Neural cell (in vitro differentiated cells): ENCODE data around the gene KRI1. TPM values are rescaled to one million over a fixed set of nuclear protein-coding genes. Genes with fewer than 3 reads are reported as not detected.
"Not testable (repeated sequence)": the region's sequence is repeated elsewhere in the genome, so short reads cannot be mapped to it uniquely, and the experiment has no call there.

Experiments
- H2AFZ ChIP-seq: fragments of 200-600, 300-800 bp; sonication (generic), shearing (Covaris generic); 2 replicates; pipeline ENCODE4 v1.6.0; 2014; ENCODE audit warnings: low read depth, mild to moderate bottlenecking, antibody characterized with exemption, low read length, moderate library complexity
- H3F3A ChIP-seq: fragments of 200-600 bp; shearing (Covaris generic); 2 replicates; pipeline ENCODE4 v1.6.1; 2016; ENCODE audit warnings: mild to moderate bottlenecking, moderate library complexity, mixed read lengths, antibody characterized with exemption, low read length; ENCODE audit not compliant: insufficient read depth, poor library complexity, severe bottlenecking
- H3K27ac ChIP-seq: fragments of 200-600, 300-800 bp; sonication (generic), shearing (Covaris generic); 2 replicates; pipeline ENCODE4 v1.5.1; 2014; ENCODE audit warnings: mild to moderate bottlenecking, low read length, moderate library complexity
- H3K27me3 ChIP-seq: fragments of 300-800, 200-600 bp; sonication (generic), shearing (Covaris generic); 2 replicates; pipeline ENCODE4 v1.6.0; 2014; ENCODE audit warnings: mild to moderate bottlenecking, low read depth, low read length, moderate library complexity; ENCODE audit not compliant: insufficient read depth
- H3K36me3 ChIP-seq: fragments of 300-800, 200-600 bp; sonication (generic), shearing (Covaris generic); 2 replicates; pipeline ENCODE4 v1.5.1; 2014; ENCODE audit warnings: mild to moderate bottlenecking, antibody characterized with exemption, low read length, moderate library complexity; ENCODE audit not compliant: insufficient read depth
- H3K4me2 ChIP-seq: fragments of 300-800, 200-600 bp; sonication (generic), shearing (Covaris generic); 2 replicates; pipeline ENCODE4 v1.6.0; 2014; ENCODE audit warnings: mild to moderate bottlenecking, low read length
- H3K4me3 ChIP-seq: fragments of 300-800, 200-600 bp; sonication (generic), shearing (Covaris generic); 2 replicates; pipeline ENCODE4 v1.5.1; 2014; ENCODE audit warnings: mild to moderate bottlenecking, low read length, moderate library complexity
- H3K79me2 ChIP-seq: fragments of 200-600 bp; shearing (Covaris generic); replicated peaks from 2 replicates; pipeline ENCODE4 v1.6.0; 2014; ENCODE audit warnings: mild to moderate bottlenecking, low read length, moderate library complexity; ENCODE audit not compliant: insufficient read depth
- H3K9ac ChIP-seq: fragments of 300-800, 200-600 bp; sonication (generic), shearing (Covaris generic); 2 replicates; pipeline ENCODE4 v1.6.1; 2016; ENCODE audit warnings: mild to moderate bottlenecking, low read length, mixed read lengths
- H3K9me2 ChIP-seq: fragments of 200-600 bp; shearing (Covaris generic); 2 replicates; pipeline ENCODE4 v1.6.1; 2016; ENCODE audit warnings: mild to moderate bottlenecking, low read length, mixed read lengths; ENCODE audit not compliant: insufficient read depth
- H3K9me3 ChIP-seq: fragments of 200-600, 300-800 bp; sonication (generic), shearing (Covaris generic); 2 replicates; pipeline ENCODE4 v1.6.1; 2016; ENCODE audit warnings: mild to moderate bottlenecking, mixed run types, low read length, moderate library complexity, mixed read lengths
- H4K20me1 ChIP-seq: fragments of 200-600 bp; shearing (Covaris generic); 2 replicates; pipeline ENCODE4 v1.6.1; 2016; ENCODE audit warnings: mild to moderate bottlenecking, mixed run types; ENCODE audit not compliant: insufficient read depth
- CTCF ChIP-seq: fragments of 450-650 bp; IDR thresholded peaks from 2 replicates; pipeline ENCODE4 v1.5.1; 2014; ENCODE audit warnings: antibody characterized with exemption, mild to moderate bottlenecking, moderate library complexity; ENCODE audit not compliant: poor library complexity, severe bottlenecking
- EP300 ChIP-seq: fragments of 450-650 bp; conservative IDR thresholded peaks from 2 replicates; pipeline ENCODE4 v1.6.1; 2014; ENCODE audit warnings: antibody characterized with exemption, mild to moderate bottlenecking, moderate library complexity; ENCODE audit not compliant: poor library complexity, severe bottlenecking
- EZH2 ChIP-seq: fragments of 200-600, 300-800 bp; shearing (Covaris generic), sonication (generic); IDR thresholded peaks from 2 replicates; pipeline ENCODE4 v1.6.1; 2014; ENCODE audit warnings: antibody characterized with exemption, low read length, borderline replicate concordance, mild to moderate bottlenecking; ENCODE audit not compliant: insufficient read depth, poor library complexity, severe bottlenecking
- MXI1 ChIP-seq: fragments of 450-650 bp; conservative IDR thresholded peaks from 2 replicates; pipeline ENCODE4 v1.6.1; 2014; ENCODE audit warnings: antibody characterized with exemption, mild to moderate bottlenecking; ENCODE audit not compliant: poor library complexity, severe bottlenecking
- POLR2AphosphoS5 ChIP-seq: IDR thresholded peaks from 2 replicates; pipeline ENCODE4 v1.6.1; 2012
- RAD21 ChIP-seq: fragments of 450-650 bp; conservative IDR thresholded peaks from 2 replicates; pipeline ENCODE4 v1.6.1; 2014; ENCODE audit warnings: antibody characterized with exemption, mild to moderate bottlenecking, moderate library complexity
- SMC3 ChIP-seq: fragments of 450-650 bp; conservative IDR thresholded peaks from 2 replicates; pipeline ENCODE4 v1.6.1; 2014; ENCODE audit warnings: antibody characterized with exemption, mild to moderate bottlenecking, moderate library complexity; ENCODE audit not compliant: poor library complexity
- TAF1 ChIP-seq: IDR thresholded peaks from 2 replicates; pipeline ENCODE4 v1.6.1; 2012; ENCODE audit warnings: low read depth
- polyA plus RNA-seq: library from polyadenylated mRNA; depleted of rRNA; stranded (reverse); fragments of >200 nt; gene quantifications from 2 replicates; pipeline ENCODE4 v1.2.3, GENCODE V29; 2014
- TF ChIP-seq, protein P1 (sequence below): IDR thresholded peaks from 2 replicates; pipeline ENCODE4 v1.6.1; 2012; ENCODE audit warnings: borderline replicate concordance

KRI1 gene
- polyA plus RNA-seq, 1 donor from 2014 or later = 6.5 TPM

DNA sequence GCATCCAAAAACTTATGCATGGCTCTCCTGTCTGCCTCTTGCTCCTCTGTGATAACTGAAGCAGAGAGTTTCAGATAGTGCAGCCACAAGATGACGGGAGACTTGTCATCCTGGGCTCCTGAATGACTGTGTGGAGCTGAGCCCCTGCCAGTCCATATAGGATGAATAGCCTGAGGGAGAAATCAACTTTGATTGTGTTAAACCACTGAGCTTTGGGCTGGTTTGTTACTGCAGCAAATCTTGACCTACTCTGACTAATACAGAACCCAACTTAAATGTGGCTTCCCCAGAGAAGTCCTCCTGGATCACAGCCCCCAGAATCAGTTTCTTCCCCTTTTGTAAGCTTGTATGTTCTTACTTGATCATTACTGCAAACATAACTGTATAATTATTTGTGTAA is 33.4 kb downstream of the KRI1 start:
- Histone ChIP-seq H3F3A (no peaks in the 10 kb centered on the region), H3K4me3 (no peak overlapping the region), H3K9ac (no peak overlapping the region), H2AFZ (no peak overlapping the region), H3K79me2 (no peaks in the 10 kb centered on the region), H3K27ac (no peak overlapping the region), H3K9me3 (no peaks in the 10 kb centered on the region), H3K36me3 (no peaks in the 10 kb centered on the region), H4K20me1 (no peaks in the 10 kb centered on the region), H3K9me2 (no peaks in the 10 kb centered on the region), H3K27me3 (no peaks in the 10 kb centered on the region), H3K4me2 (no peak overlapping the region)
- TF ChIP-seq, protein P1, sequence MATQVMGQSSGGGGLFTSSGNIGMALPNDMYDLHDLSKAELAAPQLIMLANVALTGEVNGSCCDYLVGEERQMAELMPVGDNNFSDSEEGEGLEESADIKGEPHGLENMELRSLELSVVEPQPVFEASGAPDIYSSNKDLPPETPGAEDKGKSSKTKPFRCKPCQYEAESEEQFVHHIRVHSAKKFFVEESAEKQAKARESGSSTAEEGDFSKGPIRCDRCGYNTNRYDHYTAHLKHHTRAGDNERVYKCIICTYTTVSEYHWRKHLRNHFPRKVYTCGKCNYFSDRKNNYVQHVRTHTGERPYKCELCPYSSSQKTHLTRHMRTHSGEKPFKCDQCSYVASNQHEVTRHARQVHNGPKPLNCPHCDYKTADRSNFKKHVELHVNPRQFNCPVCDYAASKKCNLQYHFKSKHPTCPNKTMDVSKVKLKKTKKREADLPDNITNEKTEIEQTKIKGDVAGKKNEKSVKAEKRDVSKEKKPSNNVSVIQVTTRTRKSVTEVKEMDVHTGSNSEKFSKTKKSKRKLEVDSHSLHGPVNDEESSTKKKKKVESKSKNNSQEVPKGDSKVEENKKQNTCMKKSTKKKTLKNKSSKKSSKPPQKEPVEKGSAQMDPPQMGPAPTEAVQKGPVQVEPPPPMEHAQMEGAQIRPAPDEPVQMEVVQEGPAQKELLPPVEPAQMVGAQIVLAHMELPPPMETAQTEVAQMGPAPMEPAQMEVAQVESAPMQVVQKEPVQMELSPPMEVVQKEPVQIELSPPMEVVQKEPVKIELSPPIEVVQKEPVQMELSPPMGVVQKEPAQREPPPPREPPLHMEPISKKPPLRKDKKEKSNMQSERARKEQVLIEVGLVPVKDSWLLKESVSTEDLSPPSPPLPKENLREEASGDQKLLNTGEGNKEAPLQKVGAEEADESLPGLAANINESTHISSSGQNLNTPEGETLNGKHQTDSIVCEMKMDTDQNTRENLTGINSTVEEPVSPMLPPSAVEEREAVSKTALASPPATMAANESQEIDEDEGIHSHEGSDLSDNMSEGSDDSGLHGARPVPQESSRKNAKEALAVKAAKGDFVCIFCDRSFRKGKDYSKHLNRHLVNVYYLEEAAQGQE = no peak
- TF ChIP-seq MXI1 (no peak), EP300 (no peak), POLR2AphosphoS5 (no peak), EZH2 (no peak), RAD21 (no peak), SMC3 (no peak), CTCF (no peak), TAF1 (no peak)

- H3K4me3 ChIP-seq, H3K27ac ChIP-seq, H2AFZ ChIP-seq: not testable (repeated sequence)
These were observed 38.9 kb downstream of the KRI1 start for GRCh38 chr19:10526887-10527286.

GRCh38 chr19:10525636-10526035 is 40.2 kb downstream of the KRI1 start:
- Histone ChIP-seq H3K27ac (no peak overlapping the region), H3K4me3 (no peak overlapping the region), H3F3A (no peaks in the 10 kb centered on the region), H3K9me2 (no peaks in the 10 kb centered on the region), H3K9ac (no peak overlapping the region), H3K36me3 (no peaks in the 10 kb centered on the region), H2AFZ (no peak overlapping the region), H3K4me2 (no peak overlapping the region), H3K27me3 (no peaks in the 10 kb centered on the region), H3K9me3 (no peaks in the 10 kb centered on the region), H4K20me1 (no peaks in the 10 kb centered on the region), H3K79me2 (no peaks in the 10 kb centered on the region)
- no peak for TF ChIP-seq EP300
- TF ChIP-seq CTCF = no peak
- TF ChIP-seq SMC3 = no peak
- no peak for TF ChIP-seq EZH2
- TF ChIP-seq POLR2AphosphoS5 = no peak
- TF ChIP-seq MXI1 = no peak
- TF ChIP-seq, protein P1 = no peak
- no peak for TF ChIP-seq TAF1
- TF ChIP-seq RAD21 = no peak

More at GRCh38 chr19:10526887-10527286, 38.9 kb downstream of the KRI1 start:
- not testable (repeated sequence) for H3K27me3 ChIP-seq, H3K9me2 ChIP-seq, H3K4me2 ChIP-seq, H3K9me3 ChIP-seq, H3K9ac ChIP-seq, H3K36me3 ChIP-seq, H3K79me2 ChIP-seq, H4K20me1 ChIP-seq, H3F3A ChIP-seq
